Middle frontal gyrus (tissue), 1 donor: ENCODE measurements around the gene GREB1L.

Source experiments
- DNase-seq: peaks from one replicate; pipeline ENCODE4 v3.0.0-alpha.2; 2015; ENCODE audit warnings: low spot score; ENCODE audit errors: extremely low spot score

The GREB1L gene

DNA sequence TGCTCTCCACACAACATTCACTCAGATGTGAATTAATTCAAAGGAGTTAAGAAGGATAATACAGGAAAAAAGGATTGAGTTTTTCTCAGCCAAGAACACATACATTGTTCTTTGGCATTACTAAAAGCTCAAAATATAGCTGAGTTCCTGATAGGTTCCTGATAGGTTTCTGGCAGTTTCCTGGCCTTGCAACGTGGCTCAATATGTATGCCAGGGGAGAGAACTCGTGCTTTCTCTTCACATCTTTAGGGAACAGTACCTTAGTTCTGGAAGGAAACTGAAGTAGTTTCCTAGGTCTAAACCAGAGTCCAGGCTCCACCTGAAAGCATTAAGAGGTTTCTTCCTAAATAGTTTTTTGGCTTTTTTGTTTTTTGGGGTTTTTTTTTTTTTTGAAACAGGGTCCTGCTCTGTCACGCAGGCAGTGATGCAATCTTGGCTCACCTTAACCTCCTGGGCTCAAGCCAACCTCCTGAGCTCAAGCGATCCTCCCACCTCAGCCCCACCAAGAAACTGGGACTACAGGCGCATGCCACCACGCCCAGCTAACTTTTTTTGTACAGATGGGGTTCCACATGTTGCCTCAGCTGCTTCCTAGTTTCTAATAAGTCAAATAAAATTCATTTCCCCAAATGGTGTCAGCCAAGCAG is 315.7 kb downstream of the GREB1L start:
- no peak for DNase-seq

DNA sequence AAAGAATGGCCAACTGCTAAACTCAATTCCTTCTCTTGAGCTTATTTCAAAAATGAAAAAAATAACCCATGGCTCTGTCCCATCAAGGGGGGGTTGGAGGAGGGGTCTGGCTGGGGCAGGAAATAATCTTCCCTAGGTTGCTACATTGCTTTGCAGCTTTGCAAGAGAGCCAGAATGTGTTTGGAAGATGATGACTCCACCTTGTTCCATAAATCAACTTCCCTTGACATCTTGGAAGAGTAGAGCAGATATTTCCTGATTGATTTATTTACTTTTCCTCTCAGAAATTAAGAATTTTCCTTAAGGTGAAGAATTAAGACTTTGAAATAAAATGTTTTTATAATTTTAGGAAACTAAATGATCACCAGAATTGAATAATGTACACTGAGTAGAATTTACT is 317.2 kb downstream of the GREB1L start:
- no peak for DNase-seq

DNA sequence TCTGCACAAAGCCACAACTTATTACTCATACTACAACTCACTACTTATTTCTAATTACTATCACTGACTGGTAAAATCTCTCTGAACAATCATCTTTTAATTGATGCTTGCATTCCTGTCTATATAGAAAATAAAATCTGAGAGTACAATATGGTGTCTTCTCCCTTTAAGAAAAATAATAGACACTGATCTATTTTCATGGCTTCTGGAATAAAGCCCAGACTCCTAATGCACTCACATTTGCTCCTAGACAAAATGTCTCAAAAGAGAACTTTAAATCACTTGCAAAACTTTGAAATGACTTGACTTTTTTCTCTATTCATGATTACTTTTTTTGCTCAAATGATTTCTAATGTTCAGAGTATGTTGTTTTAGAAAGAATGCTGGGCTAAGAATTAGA is 329.7 kb downstream of the GREB1L start:
- DNase-seq = no peak
